Stomach (tissue), 9 donors: Measurements from ENCODE around the gene ADGRG1. TPM values are rescaled to one million over a fixed set of nuclear protein-coding genes. Genes with fewer than 3 reads are reported as not detected.

Experiments
- DNase-seq, 2 donors: peaks; one replicate each; pipeline versions ENCODE4 v3.0.0 to v3.0.0-alpha.2; 2013 to 2019
- H3K27ac ChIP-seq, 5 donors: fragments of 200-600 bp in 4 of 5; sonication (generic) in 4 of 5; one replicate each; pipeline ENCODE4 v1.5.1; 2013 to 2019; ENCODE audit warnings: mild to moderate bottlenecking in 1 of 5, moderate library complexity in 1 of 5
- H3K27me3 ChIP-seq, 3 donors: fragments of 200-600 bp; sonication (generic); one replicate each; pipeline ENCODE4 v1.5.1; 2017 to 2019; ENCODE audit warnings: mixed run types in 1 of 3
- H3K36me3 ChIP-seq, 4 donors: fragments of 200-600 bp; sonication (generic); 1 replicate in 3 of 4; 2 replicates in 1 of 4; pipeline ENCODE4 v1.5.1; 2016 to 2019
- H3K4me1 ChIP-seq, 4 donors: fragments of 200-600 bp; sonication (generic); one replicate each; pipeline ENCODE4 v1.5.1; 2016 to 2019
- H3K4me3 ChIP-seq, 4 donors: fragments of 200-600 bp; sonication (generic) in 3 of 4; one replicate each; pipeline ENCODE4 v1.5.1; 2016 to 2019; ENCODE audit warnings: mild to moderate bottlenecking in 1 of 4
- H3K9me3 ChIP-seq, 4 donors: fragments of 200-600 bp; sonication (generic); one replicate each; pipeline ENCODE4 v1.5.1; 2016 to 2019
- EP300 ChIP-seq: sonication (generic); formaldehyde crosslinking; IDR thresholded peaks from one replicate; pipeline ENCODE4 v1.6.1; 2017; ENCODE audit warnings: antibody characterized with exemption
- POLR2A ChIP-seq, 4 donors: fragments of 450-650 bp; IDR thresholded peaks; one replicate each; pipeline ENCODE4 v1.6.1; 2016; ENCODE audit warnings: antibody characterized with exemption in 4 of 4, control low read depth in 2 of 4, mild to moderate bottlenecking in 1 of 4, moderate library complexity in 1 of 4
- POLR2AphosphoS5 ChIP-seq, 3 donors: sonication (generic); formaldehyde crosslinking; IDR thresholded peaks; one replicate each; pipeline ENCODE4 v1.6.1; 2016; ENCODE audit warnings: antibody characterized with exemption in 3 of 3
- WGBS, 5 donors: extraction: QIAGEN DNeasy Blood & Tissue Kit in 3 of 5; methylation state at CpG; one replicate each; pipeline versions ENCODE4 v1.1.5 to v1.1.7; 2013 to 2018; 5-methylcytosine and 5-hydroxymethylcytosine counted together
- intact Hi-C: fragments of 100-400 bp; cut with DNase I; formaldehyde crosslinking; loops from one replicate; pipeline ENCODE4 v1.15.1; 2023; ENCODE audit warnings: low total_unique reads
- polyA plus RNA-seq, 3 donors: library from polyadenylated mRNA; stranded (reverse); fragments of 200-250 nt; gene quantifications; one replicate each; pipeline ENCODE4 v1.2.3, GENCODE V29; 2013
- total RNA-seq, 5 donors: library from RNA; depleted of rRNA; stranded (reverse); fragments of >200 nt; gene quantifications; one replicate each; pipeline versions ENCODE4 v1.1.0 to v1.2.3, GENCODE V29; 2014 to 2016
- TF ChIP-seq, protein P1 (sequence below), 7 experiments: fragments of 450-650 bp in 4 of 7; fragments of 200-600 bp in 3 of 7; sonication (generic) in 3 of 7; IDR thresholded peaks; one replicate each; pipeline ENCODE4 v1.5.1; 2016 to 2019; ENCODE audit warnings: antibody characterized with exemption in 7 of 7, control low read depth in 2 of 7, mild to moderate bottlenecking in 1 of 7
- donor health status: healthy with polysubstance abuse.
- donor health status: Bipolar disorder and iron deficiency.
- donor health status: healthy.

The ADGRG1 gene
- total and polyA plus RNA-seq, 8 donors: 8.9 to 84.8 (median 32.1) TPM

DNA sequence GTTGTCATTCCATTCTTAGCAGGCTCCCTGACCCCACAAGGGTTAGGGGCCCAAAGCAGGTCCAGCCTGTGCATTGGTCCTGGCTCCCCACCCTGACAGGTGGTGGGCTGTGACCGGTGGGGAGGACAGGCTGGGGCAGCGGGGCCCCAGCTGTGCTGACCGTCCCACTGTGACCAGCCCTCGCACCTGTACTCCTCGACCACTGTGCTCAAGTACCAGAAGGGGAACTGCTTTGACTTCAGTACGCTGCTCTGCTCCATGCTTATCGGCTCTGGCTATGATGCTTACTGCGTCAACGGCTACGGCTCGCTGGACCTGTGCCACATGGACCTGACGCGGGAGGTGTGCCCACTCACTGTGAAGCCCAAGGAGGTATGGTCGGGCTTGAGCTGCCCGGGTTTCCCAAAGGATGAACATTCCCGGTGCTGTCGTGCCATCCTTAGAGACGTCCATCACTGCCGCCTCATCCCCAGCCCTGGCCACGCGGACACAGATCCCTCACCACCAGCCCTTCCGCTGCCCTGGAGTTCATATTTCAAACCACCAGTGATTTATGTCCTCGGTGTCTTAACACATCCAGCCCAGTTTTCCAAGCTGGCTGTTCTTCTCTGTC lies 73.4 kb downstream of the ADGRG1 start:
- no peaks in the 10 kb centered on the region for H3K36me3 ChIP-seq
- H3K4me1 ChIP-seq: peaks cover 8 to 23% (median 15%) of the 10 kb centered on the region in 4 donors
- H3K9me3 ChIP-seq: no peaks in the 10 kb centered on the region
- TF ChIP-seq, protein P1, sequence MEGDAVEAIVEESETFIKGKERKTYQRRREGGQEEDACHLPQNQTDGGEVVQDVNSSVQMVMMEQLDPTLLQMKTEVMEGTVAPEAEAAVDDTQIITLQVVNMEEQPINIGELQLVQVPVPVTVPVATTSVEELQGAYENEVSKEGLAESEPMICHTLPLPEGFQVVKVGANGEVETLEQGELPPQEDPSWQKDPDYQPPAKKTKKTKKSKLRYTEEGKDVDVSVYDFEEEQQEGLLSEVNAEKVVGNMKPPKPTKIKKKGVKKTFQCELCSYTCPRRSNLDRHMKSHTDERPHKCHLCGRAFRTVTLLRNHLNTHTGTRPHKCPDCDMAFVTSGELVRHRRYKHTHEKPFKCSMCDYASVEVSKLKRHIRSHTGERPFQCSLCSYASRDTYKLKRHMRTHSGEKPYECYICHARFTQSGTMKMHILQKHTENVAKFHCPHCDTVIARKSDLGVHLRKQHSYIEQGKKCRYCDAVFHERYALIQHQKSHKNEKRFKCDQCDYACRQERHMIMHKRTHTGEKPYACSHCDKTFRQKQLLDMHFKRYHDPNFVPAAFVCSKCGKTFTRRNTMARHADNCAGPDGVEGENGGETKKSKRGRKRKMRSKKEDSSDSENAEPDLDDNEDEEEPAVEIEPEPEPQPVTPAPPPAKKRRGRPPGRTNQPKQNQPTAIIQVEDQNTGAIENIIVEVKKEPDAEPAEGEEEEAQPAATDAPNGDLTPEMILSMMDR (IDR thresholded peaks at IDR 0.05): no peak
- TF ChIP-seq POLR2AphosphoS5 (IDR thresholded peaks at IDR 0.05) (no peak), POLR2A (IDR thresholded peaks at IDR 0.05) (no peak), EP300 (no peak)
- no peaks in the 10 kb centered on the region for H3K27me3 ChIP-seq
- 66 to 81% (median 73%) methylated on average over 14 to 23 of the region's 23 CpGs for WGBS, 5 donors
- no peak overlapping the region for H3K27ac ChIP-seq
- DNase-seq: peak in 1 of 2 donors; percentile 54
- intact Hi-C loops: no loop called here
- H3K4me3 ChIP-seq: no peak overlapping the region

DNA sequence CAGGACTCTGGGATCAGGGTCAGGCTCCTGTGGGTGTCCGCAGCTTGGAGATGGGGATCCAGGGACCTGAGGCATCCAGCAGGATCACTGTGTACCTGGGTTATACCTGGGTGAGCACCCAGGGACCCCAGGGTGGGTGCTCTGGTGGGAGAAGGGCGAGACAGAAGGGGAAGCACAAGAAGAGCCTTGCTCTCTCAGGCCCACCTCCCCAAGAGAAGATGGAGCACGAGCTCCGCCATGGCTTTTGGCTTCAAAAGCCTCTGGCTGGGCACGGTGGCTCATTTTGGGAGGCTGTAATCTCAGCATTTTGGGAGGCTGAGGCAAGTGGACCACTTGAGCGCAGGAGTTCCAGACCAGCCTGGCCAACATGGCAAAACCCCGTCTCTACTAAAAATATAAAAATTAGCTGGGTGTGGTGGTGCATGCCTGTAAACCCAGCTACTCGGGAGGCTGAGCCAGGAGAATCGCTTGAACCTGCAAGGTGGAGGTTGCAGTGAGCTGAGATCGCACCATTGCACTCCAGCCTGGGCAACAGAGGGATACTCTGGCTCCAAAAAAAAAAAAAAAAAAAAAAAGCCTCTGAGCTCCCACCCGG lies 75.1 kb downstream of the ADGRG1 start:
- TF ChIP-seq, protein P1 (IDR thresholded peaks at IDR 0.05): no peak
- no peak for TF ChIP-seq POLR2A (IDR thresholded peaks at IDR 0.05)
- TF ChIP-seq EP300: no peak
- no peak for TF ChIP-seq POLR2AphosphoS5 (IDR thresholded peaks at IDR 0.05)
- Histone ChIP-seq H3K4me1 (peaks cover 8 to 23% (median 15%) of the 10 kb centered on the region in 4 donors), H3K27me3 (peaks cover 0 to 5% (median 5%) of the 10 kb centered on the region in 3 donors), H3K36me3 (no peaks in the 10 kb centered on the region), H3K27ac (no peak overlapping the region), H3K9me3 (no peaks in the 10 kb centered on the region), H3K4me3 (no peak overlapping the region)
- no peak for DNase-seq
- WGBS, 5 donors: 70 to 75% (median 73%) methylated on average over 11 of the region's 11 CpGs
- intact Hi-C loops: no loop called here

DNA sequence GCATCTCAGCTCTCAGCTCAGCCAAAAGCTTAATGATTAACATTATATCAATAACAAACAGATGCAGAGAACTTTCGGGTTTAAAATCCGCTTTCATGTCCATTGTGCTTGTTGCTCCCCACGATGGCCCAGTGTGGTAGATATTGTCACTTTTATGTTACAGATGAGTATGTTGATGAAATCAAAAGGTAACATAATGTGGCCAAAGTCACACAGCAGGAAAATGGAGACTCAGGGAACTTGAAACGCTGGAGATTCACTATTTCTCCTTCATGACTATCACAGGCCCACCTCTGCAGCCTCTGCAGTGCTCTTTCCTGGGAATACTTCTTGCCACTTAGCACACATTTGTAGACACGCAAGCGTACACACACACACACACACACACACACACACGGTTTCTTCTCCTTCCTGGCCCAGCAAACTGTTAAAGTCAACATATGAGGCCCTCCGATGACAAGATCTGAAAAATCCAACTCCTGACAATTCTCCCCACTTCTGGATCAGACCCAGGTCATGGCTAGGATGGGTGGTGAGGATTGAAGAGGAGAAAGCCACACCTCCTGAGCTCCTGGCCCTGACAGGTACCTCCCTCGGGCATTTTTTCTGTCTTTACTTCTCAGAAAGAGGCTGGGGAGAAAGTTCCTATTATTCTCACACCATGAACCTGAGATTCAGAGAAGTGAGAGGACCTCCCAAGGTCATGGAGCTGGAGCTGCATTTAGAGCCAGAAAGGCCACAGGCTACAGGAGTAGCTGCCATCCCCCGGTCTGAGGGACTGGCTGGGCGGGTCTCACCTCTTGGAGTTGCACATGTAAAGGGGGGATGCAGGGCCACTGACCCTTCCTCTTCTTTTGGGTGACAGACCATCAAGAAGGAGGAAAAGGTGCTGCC lies 75.8 kb downstream of the ADGRG1 start:
- Histone ChIP-seq H3K4me1 (peaks cover 8 to 23% (median 15%) of the 10 kb centered on the region in 4 donors), H3K4me3 (no peak overlapping the region), H3K36me3 (no peaks in the 10 kb centered on the region), H3K9me3 (no peaks in the 10 kb centered on the region), H3K27ac (peak overlapping the region in 1 of 5 donors; percentile 38), H3K27me3 (peaks cover 0 to 5% (median 5%) of the 10 kb centered on the region in 3 donors)
- TF ChIP-seq EP300 (no peak), POLR2AphosphoS5 (IDR thresholded peaks at IDR 0.05) (no peak), POLR2A (IDR thresholded peaks at IDR 0.05) (no peak)
- TF ChIP-seq, protein P1 (IDR thresholded peaks at IDR 0.05): no peak
- WGBS, 5 donors: 29 to 58% (median 38%) methylated on average over 11 of the region's 11 CpGs
- intact Hi-C loops: no loop called here
- DNase-seq: peak in 1 of 2 donors; percentile 49
